ENCODE results near the gene SEMA5A.
"Not testable (repeated sequence)": the region's sequence is repeated elsewhere in the genome, so short reads cannot be mapped to it uniquely, and the experiment has no call there.

Gene SEMA5A

GRCh38 chr5:9438596-9439354 is 107.1 kb downstream of the SEMA5A start:
- no peak for DNase-seq

- no peak for DNase-seq
These were observed 108.1 kb downstream of the SEMA5A start for GRCh38 chr5:9437741-9438240.

- no peak for DNase-seq
These were observed 114.2 kb downstream of the SEMA5A start for GRCh38 chr5:9431496-9432258.

GRCh38 chr5:9431151-9431495 is 114.8 kb downstream of the SEMA5A start:
- DNase-seq: no peak

GRCh38 chr5:9430306-9430705 is 115.6 kb downstream of the SEMA5A start:
- DNase-seq: no peak

GRCh38 chr5:9429691-9430215 is 116.1 kb downstream of the SEMA5A start:
- no peak for DNase-seq

GRCh38 chr5:9428272-9428671 is 117.6 kb downstream of the SEMA5A start:
- DNase-seq: no peak

- DNase-seq: no peak
These were observed 120.2 kb downstream of the SEMA5A start for GRCh38 chr5:9425710-9426109.

DNA sequence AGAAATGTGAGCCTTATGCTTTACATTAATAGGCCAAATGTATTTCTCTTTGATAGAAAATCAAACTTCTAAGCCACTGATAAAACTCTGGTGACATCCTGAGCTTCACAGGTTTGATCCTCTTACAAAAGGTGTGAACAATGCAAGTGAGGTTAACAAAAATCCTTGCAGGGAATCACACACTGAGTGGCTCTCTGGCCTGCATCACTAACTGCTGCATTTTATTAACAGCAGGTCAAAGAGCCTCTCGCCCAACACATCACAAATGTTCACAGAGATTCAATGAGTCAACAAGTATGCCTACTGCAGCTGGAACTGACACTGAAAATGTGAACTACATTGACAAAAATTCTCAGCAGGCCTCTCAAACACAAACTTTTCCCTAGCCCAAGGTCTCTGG is 122.3 kb downstream of the SEMA5A start:
- DNase-seq: no peak

GRCh38 chr5:9421884-9422283 is 124.0 kb downstream of the SEMA5A start:
- DNase-seq: no peak

- no peak for DNase-seq
These were observed 126.1 kb downstream of the SEMA5A start for GRCh38 chr5:9419794-9420193.

DNA sequence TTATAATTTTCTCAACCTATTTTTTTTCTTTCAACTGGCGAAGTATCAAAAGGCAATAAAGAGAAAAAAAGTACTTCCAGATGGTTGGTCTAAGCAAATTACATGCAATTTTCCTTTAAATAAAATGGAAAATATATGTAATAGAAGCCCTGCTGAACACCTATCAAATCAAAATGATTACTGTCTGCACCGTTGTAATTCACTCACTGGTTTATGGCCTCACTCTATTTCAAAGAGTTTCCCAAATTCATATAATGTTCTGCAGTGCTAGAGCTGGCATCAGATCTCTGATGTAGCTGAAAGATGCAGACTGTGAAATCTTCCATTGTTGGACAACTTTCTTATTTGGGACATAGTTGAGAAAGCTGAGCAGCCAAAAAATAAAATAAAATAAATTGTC is 130.3 kb downstream of the SEMA5A start:
- DNase-seq: no peak

- no peak for DNase-seq
These were observed 130.8 kb downstream of the SEMA5A start for GRCh38 chr5:9415091-9415490.

DNA sequence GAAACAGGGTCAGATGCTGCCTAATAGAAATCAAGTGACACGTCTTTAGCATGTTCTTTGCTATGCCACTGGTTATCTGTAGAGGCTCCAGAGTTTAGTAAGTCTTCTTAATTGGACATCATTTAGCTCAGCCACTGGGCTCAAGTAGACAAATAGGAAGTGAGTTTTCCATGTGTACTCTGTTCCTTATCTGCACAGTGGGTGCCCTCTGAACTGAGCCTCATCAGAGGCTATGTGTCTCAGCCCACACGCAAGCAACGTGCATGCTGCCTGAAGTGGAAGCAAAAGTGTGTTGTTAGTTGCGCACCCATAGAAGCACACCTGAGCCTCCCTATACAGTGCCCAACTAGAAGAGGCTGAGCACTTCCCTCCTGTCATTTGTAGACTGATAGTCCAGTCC is 134.7 kb downstream of the SEMA5A start:
- no peak for DNase-seq

DNA sequence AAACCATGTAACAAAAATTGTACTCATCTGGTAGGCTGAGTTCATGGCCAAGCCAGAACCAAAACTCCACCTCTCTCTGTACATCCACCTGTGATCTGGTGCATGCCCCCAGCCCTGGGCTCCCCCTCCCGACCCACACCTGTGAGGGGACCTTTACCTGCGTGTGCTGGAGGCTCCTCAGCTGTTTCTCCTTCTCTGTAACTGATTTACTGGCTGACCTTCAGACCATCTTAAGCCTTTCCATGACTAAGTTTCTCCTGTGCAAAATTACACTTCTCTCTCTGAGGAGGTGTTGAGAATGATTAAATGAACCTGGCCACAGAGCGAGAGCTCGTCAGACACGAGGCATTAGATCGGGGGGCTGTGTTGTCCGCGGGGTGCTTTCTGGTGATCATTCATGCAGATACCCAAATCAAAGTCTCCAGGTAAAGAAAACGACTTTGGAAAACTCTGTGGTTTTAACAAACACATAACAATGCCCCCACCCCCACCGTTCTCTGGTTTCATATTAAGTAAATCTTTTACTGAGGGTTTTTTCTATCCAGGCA is 136.4 kb downstream of the SEMA5A start:
- no peak for DNase-seq

DNA sequence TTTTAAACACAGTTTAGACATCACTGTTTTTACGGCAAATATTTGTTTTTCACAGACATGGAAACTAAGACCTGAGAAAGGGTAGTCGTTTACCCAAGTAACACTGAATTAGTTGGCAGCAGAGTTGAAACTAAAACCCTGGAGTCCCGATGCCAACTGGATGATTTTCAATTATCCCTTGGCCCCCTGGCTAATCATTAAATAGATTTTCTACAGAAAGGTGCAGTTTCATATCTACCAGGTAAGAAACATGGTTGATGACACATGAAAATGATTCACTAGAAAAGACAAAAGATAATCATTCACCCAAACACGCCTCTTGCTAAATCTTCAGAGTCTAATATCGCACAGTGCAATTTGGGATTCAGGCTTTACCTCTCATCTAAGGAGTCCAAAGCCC is 136.9 kb downstream of the SEMA5A start:
- DNase-seq: no peak

- no peak for DNase-seq
These were observed 140.6 kb downstream of the SEMA5A start for GRCh38 chr5:9405196-9405754.

GRCh38 chr5:9401786-9402472 is 143.9 kb downstream of the SEMA5A start:
- no peak for DNase-seq

DNA sequence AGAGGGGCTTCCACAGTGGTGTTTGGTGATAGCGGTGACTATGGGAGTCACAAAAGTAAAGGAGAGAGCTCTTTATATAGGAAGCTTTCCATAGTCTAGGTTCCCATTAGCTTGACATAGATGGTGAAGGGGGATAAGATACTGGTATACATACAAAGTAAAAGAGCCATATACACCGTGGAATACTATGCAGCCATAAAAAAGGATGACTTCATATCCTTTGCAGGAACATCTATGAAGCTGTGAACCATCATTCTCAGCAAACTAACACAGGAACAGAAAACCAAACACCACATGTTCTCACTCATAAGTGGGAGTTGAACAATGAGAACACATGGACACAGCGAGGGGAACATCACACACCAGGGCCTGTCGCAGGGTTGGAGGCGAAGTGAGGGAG is 146.1 kb downstream of the SEMA5A start:
- DNase-seq: not testable (repeated sequence)

GRCh38 chr5:9399094-9399493 is 146.8 kb downstream of the SEMA5A start:
- DNase-seq: no peak

GRCh38 chr5:9398227-9398626 is 147.6 kb downstream of the SEMA5A start:
- DNase-seq: no peak

- DNase-seq: no peak
These were observed 149.5 kb downstream of the SEMA5A start for GRCh38 chr5:9396285-9396770.

- no peak for DNase-seq
These were observed 150.2 kb downstream of the SEMA5A start for GRCh38 chr5:9395706-9396105.

All from DMS79 treated with DMSO at 0.1 percent for 48 hours (cell line).